Measurements from ENCODE around the gene NRCAM.

GRCh38 chr7:108360058-108360800, 96.0 kb downstream of the NRCAM start:
- TF ChIP-seq CTCF (IDR thresholded peaks at IDR 0.05), result no peak
- TF ChIP-seq POLR2A (IDR thresholded peaks at IDR 0.05), result no peak

Measured in lower leg skin (tissue), 3 donors.